Keratinocyte (primary cell): ENCODE data around the gene EXOSC5. TPM values are rescaled to one million over a fixed set of nuclear protein-coding genes. Genes with fewer than 3 reads are reported as not detected.

Source experiments
- DNase-seq: peaks from one replicate; pipeline ENCODE4 v3.0.0-alpha.2; 2011; ENCODE audit warnings: low read depth, missing footprints, low spot score
- FAIRE-seq: peaks from 2 replicates; lab custom pipeline; 2011; peaks lifted over from hg19 to GRCh38; lab: Jason Lieb, UNC
- H2AFZ ChIP-seq: 2 replicates; pipeline ENCODE4 v1.6.0; 2012; ENCODE audit warnings: low read length, control low read depth, inconsistent platforms; ENCODE audit not compliant: control insufficient read depth
- H3K27ac ChIP-seq: 2 replicates; pipeline ENCODE4 v1.5.1; 2011; ENCODE audit warnings: low read length; ENCODE audit not compliant: control insufficient read depth, insufficient read depth
- H3K27me3 ChIP-seq: 3 replicates; pipeline ENCODE4 v1.6.0; 2011; ENCODE audit warnings: low read length; ENCODE audit not compliant: control insufficient read depth, insufficient read depth; ENCODE audit errors: extremely low read depth
- H3K36me3 ChIP-seq, 2 experiments: 2 replicates in 1 of 2; 3 replicates in 1 of 2; pipeline ENCODE4 v1.5.1; 2011; ENCODE audit warnings: low read length in 2 of 2, mild to moderate bottlenecking in 1 of 2; ENCODE audit not compliant: control insufficient read depth in 2 of 2, insufficient read depth in 2 of 2; ENCODE audit errors: extremely low read depth in 1 of 2
- H3K4me1 ChIP-seq: 3 replicates; pipeline ENCODE4 v1.5.1; 2011; ENCODE audit warnings: low read length; ENCODE audit not compliant: control insufficient read depth, insufficient read depth; ENCODE audit errors: extremely low read depth
- H3K4me2 ChIP-seq: 3 replicates; pipeline ENCODE4 v1.6.0; 2011; ENCODE audit warnings: low read depth, low read length; ENCODE audit not compliant: control insufficient read depth, insufficient read depth; ENCODE audit errors: extremely low read depth
- H3K4me3 ChIP-seq, 3 experiments: fragments of 200-600 bp in 1 of 3; sonication (generic) in 1 of 3; 2 replicates in 2 of 3; 3 replicates in 1 of 3; pipeline ENCODE4 v1.5.1; 2011 to 2016; ENCODE audit warnings: low read length in 3 of 3, mild to moderate bottlenecking in 3 of 3, control low read depth in 2 of 3, inconsistent platforms in 1 of 3, low read depth in 1 of 3, mixed read lengths in 1 of 3, mixed run types in 1 of 3, moderate library complexity in 1 of 3; ENCODE audit not compliant: control insufficient read depth in 2 of 3, insufficient read depth in 2 of 3; ENCODE audit errors: extremely low read depth in 1 of 3
- H3K79me2 ChIP-seq: 2 replicates; pipeline ENCODE4 v1.6.0; 2012; ENCODE audit warnings: low read length; ENCODE audit not compliant: control insufficient read depth, insufficient read depth
- H3K9ac ChIP-seq: 3 replicates; pipeline ENCODE4 v1.6.0; 2011; ENCODE audit warnings: low read length; ENCODE audit not compliant: control insufficient read depth, insufficient read depth; ENCODE audit errors: extremely low read depth
- H3K9me1 ChIP-seq: 3 replicates; pipeline ENCODE4 v1.6.0; 2011; ENCODE audit warnings: low read length; ENCODE audit not compliant: control insufficient read depth, insufficient read depth; ENCODE audit errors: extremely low read depth
- H3K9me3 ChIP-seq: 2 replicates; pipeline ENCODE4 v1.5.1; 2012; ENCODE audit warnings: low read depth, low read length; ENCODE audit not compliant: control insufficient read depth
- H4K20me1 ChIP-seq: 3 replicates; pipeline ENCODE4 v1.6.0; 2011; ENCODE audit warnings: low read length; ENCODE audit not compliant: control insufficient read depth, insufficient read depth; ENCODE audit errors: extremely low read depth
- CTCF ChIP-seq, 3 experiments: IDR thresholded peaks in 1 of 3; conservative IDR thresholded peaks in 1 of 3; optimal IDR thresholded peaks in 1 of 3; 2 replicates in 2 of 3; 3 replicates in 1 of 3; pipeline versions ENCODE3 to v1.5.1; 2011; ENCODE audit warnings: low read length in 3 of 3, mild to moderate bottlenecking in 3 of 3, moderate library complexity in 2 of 3, control low read depth in 1 of 3, inconsistent platforms in 1 of 3; ENCODE audit not compliant: insufficient read depth in 2 of 3; ENCODE audit errors: extremely low read depth in 1 of 3
- EZH2 ChIP-seq: IDR thresholded peaks from one replicate; pipeline ENCODE4 v1.6.1; 2012; ENCODE audit warnings: inconsistent platforms, mild to moderate bottlenecking, low read length, moderate library complexity
- dilution Hi-C: fragments of 300-500 bp; cut with MboI; formaldehyde crosslinking; loops from one replicate; pipeline ENCODE4 v1.7.0; 2020; ENCODE audit warnings: low sequenced_read_pairs; ENCODE audit not compliant: extremely low pct_ligation_motif_present
- polyA plus RNA-seq, 5 experiments: library from polyadenylated mRNA; depleted of rRNA in 3 of 5; stranded (reverse) in 3 of 5; stranded (forward) in 1 of 5; unstranded in 1 of 5; fragments of >200 nt; gene quantifications; 1 replicate in 1 of 5; 2 replicates in 3 of 5; 3 replicates in 1 of 5; pipeline versions ENCODE4 v1.2.1 to v1.2.3, GENCODE V29; 2011 to 2012; ENCODE audit warnings: missing spikeins in 2 of 5, low read depth in 1 of 5, low replicate concordance in 1 of 5

Gene EXOSC5
- polyA plus RNA-seq, 1 donor (not counting 4 experiments of a cell fraction or from before 2014, with no cell fraction given) = 12.5 TPM

DNA sequence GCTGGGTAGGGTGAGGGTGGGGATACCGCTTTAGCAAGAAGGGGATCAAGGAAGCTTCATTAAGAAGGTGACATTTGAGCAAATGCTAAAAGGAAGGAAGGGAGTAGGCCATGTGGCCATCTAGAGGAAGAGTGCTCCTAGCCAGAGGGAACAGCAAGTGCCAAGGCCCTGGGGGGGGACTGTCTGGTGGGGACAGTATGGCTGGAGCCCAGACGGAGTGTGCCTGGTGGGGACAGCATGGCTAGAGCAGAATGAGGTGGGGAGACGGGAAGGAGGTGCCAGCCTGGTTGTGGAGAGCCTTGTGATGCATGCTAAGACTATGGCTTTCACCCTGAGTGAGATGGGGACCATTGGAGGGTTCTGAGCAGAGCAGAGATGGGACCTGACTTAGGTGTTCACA, 41.4 kb downstream of the EXOSC5 start:
- Histone ChIP-seq H3K27ac (no peak overlapping the region), H3K79me2 (peaks cover 22% of the 10 kb centered on the region), H3K9me1 (no peaks in the 10 kb centered on the region), H2AFZ (no peak overlapping the region), H3K4me2 (no peak overlapping the region), H3K4me1 (peaks cover 3% of the 10 kb centered on the region), H3K27me3 (no peaks in the 10 kb centered on the region), H3K9me3 (no peaks in the 10 kb centered on the region), H3K36me3 (no peaks in the 10 kb centered on the region), H3K9ac (no peak overlapping the region), H3K4me3 (no peak overlapping the region), H4K20me1 (peaks cover 2% of the 10 kb centered on the region)
- FAIRE-seq (no peak), DNase-seq (no peak)
- dilution Hi-C loops = no loop called here
- TF ChIP-seq EZH2 (no peak), CTCF (optimal IDR thresholded peaks at IDR 0.05 in 1 of 3, IDR thresholded peaks at IDR 0.05 in 1 of 3, conservative IDR thresholded peaks at IDR 0.05 in 1 of 3; ENCODE audit: extremely low read depth in 1 of 3, insufficient read depth in 2 of 3, low read length in 3 of 3) (no peak)

GRCh38 chr19:41355035-41355434, 42.1 kb downstream of the EXOSC5 start:
- no peak overlapping the region for H2AFZ ChIP-seq
- FAIRE-seq (no peak), DNase-seq (no peak)
- H4K20me1 ChIP-seq = peaks cover 3% of the 10 kb centered on the region
- dilution Hi-C loops = no loop called here
- peaks cover 7% of the 10 kb centered on the region for H3K4me1 ChIP-seq
- H3K79me2 ChIP-seq = peaks cover 26% of the 10 kb centered on the region
- no peak overlapping the region for H3K4me2 ChIP-seq
- H3K9me1 ChIP-seq = no peaks in the 10 kb centered on the region
- no peak for TF ChIP-seq CTCF (optimal IDR thresholded peaks at IDR 0.05 in 1 of 3, IDR thresholded peaks at IDR 0.05 in 1 of 3, conservative IDR thresholded peaks at IDR 0.05 in 1 of 3; ENCODE audit: extremely low read depth in 1 of 3, insufficient read depth in 2 of 3, low read length in 3 of 3)
- no peak for TF ChIP-seq EZH2
- no peaks in the 10 kb centered on the region for H3K27me3 ChIP-seq
- H3K27ac ChIP-seq = no peak overlapping the region
- H3K9ac ChIP-seq = no peak overlapping the region
- no peaks in the 10 kb centered on the region for H3K36me3 ChIP-seq
- no peak overlapping the region for H3K4me3 ChIP-seq
- no peaks in the 10 kb centered on the region for H3K9me3 ChIP-seq
